ENCODE measurements around the gene SLC9A3.
"Not testable (repeated sequence)": the region's sequence is repeated elsewhere in the genome, so short reads cannot be mapped to it uniquely, and the experiment has no call there.

Gene SLC9A3

GRCh38 chr5:488744-489688 lies 35.2 kb downstream of the SLC9A3 start:
- DNase-seq: no peak

GRCh38 chr5:488241-488640 lies 36.0 kb downstream of the SLC9A3 start:
- DNase-seq: no peak

- not testable (repeated sequence) for DNase-seq
Observed at GRCh38 chr5:486597-486996, 37.7 kb downstream of the SLC9A3 start.

- DNase-seq: no peak
Observed at GRCh38 chr5:485946-486491, 38.2 kb downstream of the SLC9A3 start.

- DNase-seq: no peak
Observed at GRCh38 chr5:485113-485945, 38.9 kb downstream of the SLC9A3 start.

GRCh38 chr5:484556-484955 lies 39.7 kb downstream of the SLC9A3 start:
- no peak for DNase-seq

- no peak for DNase-seq
Observed at GRCh38 chr5:483434-484140, 40.7 kb downstream of the SLC9A3 start.

GRCh38 chr5:483011-483410 lies 41.2 kb downstream of the SLC9A3 start:
- DNase-seq: no peak

GRCh38 chr5:482506-482905 lies 41.7 kb downstream of the SLC9A3 start:
- no peak for DNase-seq

- DNase-seq: no peak
Observed at GRCh38 chr5:482021-482420, 42.2 kb downstream of the SLC9A3 start.

GRCh38 chr5:481347-481746 lies 42.9 kb downstream of the SLC9A3 start:
- DNase-seq: no peak

GRCh38 chr5:479566-480319 lies 44.5 kb downstream of the SLC9A3 start:
- DNase-seq: no peak

GRCh38 chr5:478982-479535 lies 45.2 kb downstream of the SLC9A3 start:
- DNase-seq: no peak

- no peak for DNase-seq
Observed at GRCh38 chr5:478369-478981, 45.8 kb downstream of the SLC9A3 start.

- DNase-seq: no peak
Observed at GRCh38 chr5:477871-478270, 46.4 kb downstream of the SLC9A3 start.

- no peak for DNase-seq
Observed at GRCh38 chr5:477247-477646, 47.0 kb downstream of the SLC9A3 start.

- no peak for DNase-seq
Observed at GRCh38 chr5:476814-477175, 47.5 kb downstream of the SLC9A3 start.

- DNase-seq: no peak
Observed at GRCh38 chr5:476102-476813, 48.0 kb downstream of the SLC9A3 start.

GRCh38 chr5:475704-476101 lies 48.5 kb downstream of the SLC9A3 start:
- DNase-seq: no peak

GRCh38 chr5:474840-475661 lies 49.2 kb downstream of the SLC9A3 start:
- no peak for DNase-seq

Data from stimulated activated CD4-positive, alpha-beta T cell treated with anti-CD3 and anti-CD28 coated beads, Interleukin-4, amount 100 ng/mL, for 24 hours (primary cell).